SH-SY5Y (cell line): Measurements from ENCODE around the gene ALX4.

Source experiments
- GATA2 ChIP-seq: IDR thresholded peaks from 2 replicates; pipeline ENCODE4 v1.6.1; 2011; ENCODE audit warnings: mild to moderate bottlenecking, low read depth, low read length
- GATA3 ChIP-seq: IDR thresholded peaks from 2 replicates; pipeline ENCODE4 v1.6.1; 2011; ENCODE audit warnings: low read depth, mild to moderate bottlenecking, low read length, moderate library complexity

GRCh38 chr11:44301564-44302271 lies 8.2 kb downstream of the ALX4 start:
- TF ChIP-seq GATA2 (no peak), GATA3 (no peak)
